ENCODE results near the gene HFM1.

The HFM1 gene

DNA sequence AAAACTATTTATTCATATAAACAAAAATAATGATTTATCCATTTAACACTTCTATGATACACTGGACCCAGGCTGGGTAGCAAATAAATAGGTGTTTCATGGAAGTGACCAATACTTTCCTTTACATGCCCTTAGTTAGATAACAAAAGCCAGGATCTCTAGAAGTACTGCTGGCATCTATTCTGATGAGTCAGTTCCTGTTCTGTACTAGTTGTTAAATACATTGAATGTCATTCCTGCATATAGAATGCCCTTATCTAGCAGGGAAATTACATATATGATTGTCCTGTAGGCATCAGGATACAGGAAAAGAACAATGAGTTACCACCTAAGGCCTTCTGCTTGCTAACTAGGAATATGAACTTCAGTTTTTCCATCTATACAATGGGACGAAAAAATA, 130.8 kb downstream of the HFM1 start:
- no peaks in the 10 kb centered on the region for H3K9me3 Mint-ChIP-seq
- no peak overlapping the region for H3K27ac Mint-ChIP-seq
- no peak for ATAC-seq (ENCODE audit: low read depth)
- DNase-seq (ENCODE audit: low spot score in 2 of 2): no peak
- no peaks in the 10 kb centered on the region for H3K36me3 Mint-ChIP-seq
- no peaks in the 10 kb centered on the region for H3K4me1 Mint-ChIP-seq
- H3K27me3 Mint-ChIP-seq: peaks cover 2% of the 10 kb centered on the region
- H3K4me3 Mint-ChIP-seq: no peak overlapping the region

DNA sequence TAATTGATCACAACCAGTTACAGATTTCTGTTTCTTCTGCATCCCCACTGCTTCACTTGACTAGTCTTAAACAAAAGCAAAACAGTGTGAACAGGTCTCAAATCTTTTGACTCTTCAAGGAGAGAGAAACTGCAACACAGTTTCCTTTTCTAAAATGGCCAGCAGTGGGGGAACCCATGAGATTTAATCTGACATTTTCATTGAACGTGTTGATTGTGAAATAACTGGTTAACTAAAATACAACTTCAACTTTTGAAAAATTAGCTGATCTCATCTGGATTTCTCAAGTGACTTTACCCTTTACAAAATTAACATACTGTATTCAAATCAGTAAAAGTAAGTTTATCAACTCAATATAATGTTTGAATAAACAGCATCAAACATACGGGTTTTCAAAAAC, 143.0 kb downstream of the HFM1 start:
- no peak for ATAC-seq (ENCODE audit: low read depth)
- H3K4me3 Mint-ChIP-seq: no peak overlapping the region
- no peaks in the 10 kb centered on the region for H3K36me3 Mint-ChIP-seq
- no peaks in the 10 kb centered on the region for H3K9me3 Mint-ChIP-seq
- no peaks in the 10 kb centered on the region for H3K4me1 Mint-ChIP-seq
- H3K27me3 Mint-ChIP-seq: peaks cover 2% of the 10 kb centered on the region
- H3K27ac Mint-ChIP-seq: no peak overlapping the region
- no peak for DNase-seq (ENCODE audit: low spot score in 2 of 2)

DNA sequence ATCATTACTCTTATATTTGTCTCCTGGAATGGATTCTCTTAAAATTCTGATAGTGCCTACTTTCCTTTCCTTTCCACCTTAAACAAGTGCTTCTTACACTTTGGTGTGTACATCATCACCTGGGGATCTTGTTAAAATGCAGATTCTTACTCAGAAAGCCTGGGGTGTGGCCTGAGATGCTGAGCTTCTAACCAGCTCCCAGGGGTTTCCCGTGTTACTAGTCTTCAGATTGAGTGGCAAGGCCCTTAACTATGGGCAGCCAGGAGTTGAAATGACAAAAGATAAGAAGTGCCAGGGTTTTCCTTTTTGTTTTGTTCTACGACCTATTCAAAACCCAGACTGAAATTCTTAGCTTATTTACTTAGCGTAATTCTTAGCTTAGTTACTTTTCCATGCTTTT, 159.2 kb downstream of the HFM1 start:
- H3K4me1 Mint-ChIP-seq: no peaks in the 10 kb centered on the region

DNA sequence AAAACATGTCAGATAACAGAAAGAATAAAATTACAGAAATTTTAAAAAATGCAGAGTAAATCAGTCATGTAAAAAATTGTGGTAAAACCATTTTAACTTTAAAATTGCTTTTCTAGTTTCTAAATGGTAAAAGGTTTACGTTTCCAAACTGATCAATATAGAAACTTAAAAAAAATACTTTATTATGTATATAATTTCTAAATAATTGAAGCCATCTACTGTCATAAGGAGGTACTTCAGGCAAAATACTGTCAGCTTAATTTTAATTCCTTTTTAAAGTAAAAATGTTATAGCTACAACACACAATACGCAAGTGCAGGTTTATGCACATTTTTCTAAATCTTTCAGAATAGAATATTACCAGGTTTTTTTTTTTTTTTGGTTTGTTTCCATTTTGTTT, 159.9 kb downstream of the HFM1 start:
- Mint-ChIP-seq H3K27me3 (peaks cover 2% of the 10 kb centered on the region), H3K9me3 (no peaks in the 10 kb centered on the region), H3K4me1 (no peaks in the 10 kb centered on the region), H3K36me3 (no peaks in the 10 kb centered on the region), H3K4me3 (no peak overlapping the region), H3K27ac (no peak overlapping the region)
- ATAC-seq (ENCODE audit: low read depth) (no peak), DNase-seq (ENCODE audit: low spot score in 2 of 2) (no peak)

More for the DNA sequence above, 159.2 kb downstream of the HFM1 start:
- Mint-ChIP-seq H3K9me3 (no peaks in the 10 kb centered on the region), H3K27me3 (peaks cover 2% of the 10 kb centered on the region), H3K27ac (no peak overlapping the region), H3K4me3 (no peak overlapping the region), H3K36me3 (no peaks in the 10 kb centered on the region)
- DNase-seq (ENCODE audit: low spot score in 2 of 2) (no peak), ATAC-seq (ENCODE audit: low read depth) (no peak)

DNA sequence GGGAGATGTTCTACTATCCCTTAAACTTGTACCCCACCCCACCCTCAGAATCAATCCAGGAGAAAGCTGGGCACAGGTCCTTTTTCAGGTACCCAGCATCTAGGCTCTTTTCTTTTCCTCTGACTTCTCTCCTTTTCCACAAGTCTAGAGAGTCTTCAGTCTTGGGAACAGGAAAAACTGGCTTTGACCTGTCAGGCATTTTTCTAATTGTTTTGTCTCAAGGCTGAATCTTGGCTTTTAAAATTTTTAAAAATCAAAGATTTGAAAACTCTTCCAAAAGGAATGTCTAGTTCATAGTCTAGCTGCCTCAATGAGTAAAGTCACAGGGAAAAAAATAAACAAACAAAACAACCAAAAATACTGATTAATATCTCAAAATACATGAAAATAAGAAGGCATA, 161.5 kb downstream of the HFM1 start:
- Mint-ChIP-seq H3K4me1 (no peaks in the 10 kb centered on the region), H3K27me3 (peaks cover 2% of the 10 kb centered on the region), H3K4me3 (no peak overlapping the region), H3K27ac (no peak overlapping the region), H3K36me3 (no peaks in the 10 kb centered on the region), H3K9me3 (no peaks in the 10 kb centered on the region)
- no peak for DNase-seq (ENCODE audit: low spot score in 2 of 2)
- ATAC-seq (ENCODE audit: low read depth): no peak

DNA sequence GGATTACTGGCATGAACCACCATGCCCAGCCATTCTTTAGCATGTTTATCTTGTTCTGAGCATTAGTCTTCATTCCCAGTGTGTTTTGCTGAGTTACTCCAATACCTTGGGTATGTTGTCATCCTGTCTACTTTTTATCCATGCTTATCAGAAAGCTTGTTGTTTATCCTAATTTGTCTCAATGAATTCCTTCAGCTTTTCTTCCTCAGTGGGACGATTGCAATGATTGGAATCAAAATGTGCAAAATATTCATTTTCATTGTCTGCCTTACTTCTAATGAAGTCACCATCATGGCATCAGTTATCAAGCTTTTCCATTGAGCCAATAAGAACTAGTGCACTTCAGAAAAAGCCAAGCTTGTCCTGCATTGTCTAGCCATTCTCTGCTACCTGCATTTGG, 170.5 kb downstream of the HFM1 start:
- Mint-ChIP-seq H3K4me3 (no peak overlapping the region), H3K27me3 (peaks cover 2% of the 10 kb centered on the region), H3K4me1 (no peaks in the 10 kb centered on the region), H3K27ac (no peak overlapping the region), H3K9me3 (no peaks in the 10 kb centered on the region), H3K36me3 (no peaks in the 10 kb centered on the region)
- DNase-seq (ENCODE audit: low spot score in 2 of 2) (no peak), ATAC-seq (ENCODE audit: low read depth) (no peak)

DNA sequence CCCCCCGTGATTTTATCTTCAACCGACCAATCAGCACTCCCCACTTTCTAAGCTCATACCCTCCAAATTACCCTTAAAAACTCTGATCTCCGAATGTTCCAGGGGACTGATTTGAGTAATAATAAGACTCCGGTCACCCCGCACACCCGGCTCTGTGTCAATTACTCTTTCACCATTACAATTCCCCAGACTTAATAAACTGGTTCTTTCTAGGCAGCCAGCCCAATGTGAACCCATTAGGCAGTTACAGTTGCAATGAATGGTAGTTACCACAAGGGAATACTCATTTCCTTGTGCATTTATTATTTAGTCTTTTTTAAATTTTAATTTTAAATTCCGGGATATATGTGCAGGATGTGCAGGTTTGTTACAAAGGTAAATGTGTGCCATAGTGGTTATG, 177.9 kb downstream of the HFM1 start:
- H3K4me3 Mint-ChIP-seq: no peak overlapping the region
- DNase-seq (ENCODE audit: low spot score in 2 of 2) (no peak), ATAC-seq (ENCODE audit: low read depth) (no peak)
- H3K9me3 Mint-ChIP-seq: no peaks in the 10 kb centered on the region
- no peak overlapping the region for H3K27ac Mint-ChIP-seq
- H3K36me3 Mint-ChIP-seq: no peaks in the 10 kb centered on the region
- H3K4me1 Mint-ChIP-seq: no peaks in the 10 kb centered on the region
- H3K27me3 Mint-ChIP-seq: no peaks in the 10 kb centered on the region

DNA sequence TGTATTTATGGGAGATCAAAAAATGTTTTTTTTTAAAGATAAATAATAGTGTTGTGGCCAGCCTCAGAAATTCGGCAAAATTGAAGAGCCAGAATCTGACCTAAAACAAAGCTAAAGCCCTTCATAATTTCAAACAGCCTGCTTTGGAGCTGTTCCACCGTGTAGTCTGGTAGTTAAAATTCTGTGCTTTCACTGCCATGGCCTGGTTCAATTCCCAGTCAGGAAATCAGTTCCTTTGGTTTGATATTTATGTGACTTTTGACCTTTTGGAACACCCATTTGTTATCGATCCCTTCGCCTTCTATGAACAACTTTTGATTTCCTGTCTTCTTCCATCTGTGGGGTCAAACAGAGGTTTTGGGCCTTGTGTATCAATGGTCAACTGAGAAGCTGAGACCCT, 179.8 kb downstream of the HFM1 start:
- Mint-ChIP-seq H3K4me3 (no peak overlapping the region), H3K9me3 (peaks cover 5% of the 10 kb centered on the region), H3K4me1 (no peaks in the 10 kb centered on the region), H3K27me3 (no peaks in the 10 kb centered on the region), H3K36me3 (no peaks in the 10 kb centered on the region), H3K27ac (no peak overlapping the region)
- ATAC-seq (ENCODE audit: low read depth) (no peak), DNase-seq (ENCODE audit: low spot score in 2 of 2) (no peak)

DNA sequence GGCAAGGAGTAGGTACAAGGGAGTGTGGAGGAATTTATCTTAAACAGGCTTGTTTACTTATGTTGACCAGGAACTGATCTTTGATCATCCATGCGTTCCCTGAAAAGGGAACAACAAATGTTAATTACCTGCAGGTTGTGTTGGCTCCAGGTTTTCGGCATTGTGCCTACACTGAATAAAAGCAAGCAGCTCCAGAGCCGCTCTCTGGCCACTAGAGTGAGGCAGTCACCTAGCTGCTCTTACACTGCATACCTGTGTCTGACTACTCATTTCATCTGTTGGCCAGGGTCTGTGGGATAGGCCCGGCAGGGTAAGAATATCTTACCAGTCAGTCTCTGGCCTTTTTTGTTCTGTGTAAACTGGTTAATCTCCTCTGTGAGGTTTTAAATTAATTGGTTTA, 183.6 kb downstream of the HFM1 start:
- DNase-seq (ENCODE audit: low spot score in 2 of 2) (no peak), ATAC-seq (ENCODE audit: low read depth) (no peak)
- Mint-ChIP-seq H3K4me1 (no peaks in the 10 kb centered on the region), H3K36me3 (no peaks in the 10 kb centered on the region), H3K27me3 (peaks cover 2% of the 10 kb centered on the region), H3K9me3 (peaks cover 9% of the 10 kb centered on the region), H3K27ac (no peak overlapping the region), H3K4me3 (no peak overlapping the region)

DNA sequence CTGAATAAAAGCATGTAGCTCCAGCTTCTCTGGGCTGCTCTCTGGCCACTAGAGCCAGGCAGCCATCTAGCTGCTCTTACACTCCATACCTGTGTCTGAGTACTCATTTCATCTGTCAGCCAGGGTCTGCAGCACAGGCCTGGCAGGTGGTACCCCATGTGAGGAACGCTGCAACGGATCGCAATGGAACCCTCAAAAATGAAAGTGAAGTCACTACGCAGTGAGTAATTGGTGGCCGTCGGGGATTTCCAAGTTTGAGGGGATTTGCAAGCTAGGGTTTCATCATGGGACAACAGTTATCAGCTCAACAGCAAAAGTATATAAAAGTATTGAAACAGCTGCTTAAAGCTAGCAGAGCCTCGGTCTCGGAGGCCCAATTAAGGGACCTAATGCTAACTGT, 186.7 kb downstream of the HFM1 start:
- no peaks in the 10 kb centered on the region for H3K36me3 Mint-ChIP-seq
- H3K4me3 Mint-ChIP-seq: no peak overlapping the region
- no peaks in the 10 kb centered on the region for H3K4me1 Mint-ChIP-seq
- H3K27me3 Mint-ChIP-seq: peaks cover 2% of the 10 kb centered on the region
- peaks cover 9% of the 10 kb centered on the region for H3K9me3 Mint-ChIP-seq
- no peak for DNase-seq (ENCODE audit: low spot score in 2 of 2)
- no peak overlapping the region for H3K27ac Mint-ChIP-seq
- ATAC-seq (ENCODE audit: low read depth): no peak
